GOT3 (cell line): ENCODE data around the gene MED12L.
A peak's percentile ranks its signal among the peaks of the same experiment; 100 is the strongest.

ENCODE experiments used
- DNase-seq: peaks from one replicate; lab custom pipeline; 2025; ENCODE audit warnings: mixed read lengths; lab: John Stamatoyannopoulos, UW

MED12L gene

DNA sequence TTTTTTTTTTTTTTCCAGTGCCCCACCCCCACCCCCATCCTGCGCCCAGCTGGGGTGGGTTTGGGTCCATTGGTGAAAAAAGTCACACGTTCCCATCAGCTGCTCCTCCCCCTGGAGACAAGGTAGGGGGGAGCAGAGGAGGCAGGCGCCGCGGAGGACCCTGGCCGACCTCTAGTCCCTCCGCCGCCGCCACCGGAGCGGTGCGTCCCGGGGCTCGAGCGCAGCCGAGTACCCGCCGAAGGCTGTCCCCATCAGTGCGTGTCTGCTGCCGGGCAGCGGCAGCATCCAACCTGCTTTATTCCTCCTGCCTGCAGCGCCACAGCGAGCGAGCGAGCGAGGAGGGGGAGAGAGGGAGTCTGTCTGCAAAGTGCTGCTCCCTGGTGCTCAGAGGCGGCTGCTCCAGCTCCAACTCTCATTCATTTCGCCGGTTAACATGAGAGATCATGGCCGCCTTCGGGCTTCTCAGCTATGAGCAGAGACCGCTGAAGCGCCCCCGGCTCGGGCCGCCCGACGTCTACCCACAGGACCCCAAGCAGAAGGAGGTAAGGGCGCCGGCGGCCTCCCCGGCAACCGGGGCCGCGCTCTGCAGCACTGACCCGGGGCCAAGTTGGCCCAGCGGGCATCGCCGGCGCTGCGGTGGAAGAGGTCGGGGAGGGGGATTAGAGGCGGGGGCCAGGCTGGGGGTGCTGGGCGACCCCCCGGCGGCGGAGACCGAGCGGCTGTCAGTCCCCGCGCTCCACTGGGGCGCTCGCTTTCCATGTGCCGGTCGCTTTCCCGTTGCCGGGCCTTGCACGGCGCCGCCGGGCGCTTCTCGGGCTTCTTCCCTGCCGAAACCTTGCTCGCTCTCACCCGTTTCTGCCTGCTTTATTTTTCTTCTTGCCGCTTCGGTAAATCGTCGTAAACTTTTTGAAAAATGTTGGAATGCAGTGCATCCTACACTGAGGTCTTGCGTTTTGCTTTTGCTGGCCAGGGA, 1.3 kb downstream of the MED12L start:
- peak; percentile 27 for DNase-seq

DNA sequence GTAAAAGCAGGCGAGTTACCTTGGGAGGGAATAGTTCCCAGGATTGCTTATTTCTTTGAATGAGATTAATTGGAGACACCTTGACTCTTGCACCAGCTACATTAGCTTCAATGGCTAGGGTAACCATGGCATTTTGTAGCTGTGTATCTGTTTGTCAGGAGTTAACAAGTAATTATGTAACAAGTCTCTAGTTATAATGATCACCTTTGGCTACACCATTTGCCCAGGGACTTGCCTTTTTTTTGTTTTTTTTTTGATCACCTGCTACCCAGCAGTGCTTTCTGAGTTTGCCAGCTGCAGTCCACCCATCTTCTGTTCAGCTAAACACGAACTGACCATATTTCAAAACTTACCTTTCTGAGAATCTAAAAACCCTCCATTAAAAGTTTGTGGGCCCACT, 2.2 kb downstream of the MED12L start:
- DNase-seq = no peak

DNA sequence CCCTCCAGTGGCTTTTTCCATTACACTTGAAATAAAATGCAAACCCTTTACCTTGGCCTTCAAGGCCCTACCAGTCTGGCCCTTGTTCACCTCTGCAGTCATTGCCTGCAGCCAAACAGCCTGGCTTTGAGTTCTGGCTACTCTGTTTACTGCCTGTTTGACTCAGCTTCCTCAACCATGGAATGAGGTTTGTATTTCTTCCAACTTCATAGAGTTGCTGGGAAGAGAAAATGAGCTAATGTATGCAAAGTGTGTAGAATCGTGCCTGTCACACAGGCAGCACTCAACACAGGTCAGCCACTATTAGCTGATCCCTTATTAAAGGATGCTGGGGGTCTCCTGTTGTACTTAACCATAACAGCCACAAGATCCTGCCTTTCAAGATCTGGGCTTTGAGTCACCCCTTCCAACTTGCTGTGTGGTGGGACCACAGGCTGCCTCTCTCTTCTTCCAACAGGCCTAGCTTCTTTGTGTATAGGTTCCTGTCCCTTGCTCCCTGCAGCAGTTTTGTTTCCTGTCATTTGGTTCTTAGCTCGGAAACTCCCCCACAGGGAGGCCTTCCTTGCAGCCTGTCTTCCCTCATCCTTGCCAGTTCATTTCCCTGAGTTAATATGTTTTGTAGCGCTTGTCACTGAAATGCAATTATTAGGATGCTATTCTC, 6.4 kb downstream of the MED12L start:
- no peak for DNase-seq

DNA sequence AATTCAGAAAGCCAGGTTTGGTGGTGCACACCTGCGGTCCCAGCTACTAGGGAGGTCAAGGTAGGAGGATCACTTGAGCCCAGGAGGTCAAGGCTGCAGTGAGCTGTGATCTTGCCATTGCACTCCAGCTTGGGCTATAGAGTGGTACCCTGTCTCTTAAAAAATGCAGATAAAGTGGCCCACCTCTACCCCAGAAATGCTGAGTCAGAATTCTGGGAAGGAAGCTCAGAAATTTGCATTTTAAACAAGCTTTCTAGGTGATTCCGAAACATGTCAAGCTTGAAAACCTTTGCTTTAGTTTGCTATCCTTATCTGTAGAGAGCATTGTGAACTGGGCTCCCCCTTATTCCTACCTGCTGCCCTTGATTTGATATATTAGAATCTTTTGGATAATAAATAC, 7.7 kb downstream of the MED12L start:
- no peak for DNase-seq

DNA sequence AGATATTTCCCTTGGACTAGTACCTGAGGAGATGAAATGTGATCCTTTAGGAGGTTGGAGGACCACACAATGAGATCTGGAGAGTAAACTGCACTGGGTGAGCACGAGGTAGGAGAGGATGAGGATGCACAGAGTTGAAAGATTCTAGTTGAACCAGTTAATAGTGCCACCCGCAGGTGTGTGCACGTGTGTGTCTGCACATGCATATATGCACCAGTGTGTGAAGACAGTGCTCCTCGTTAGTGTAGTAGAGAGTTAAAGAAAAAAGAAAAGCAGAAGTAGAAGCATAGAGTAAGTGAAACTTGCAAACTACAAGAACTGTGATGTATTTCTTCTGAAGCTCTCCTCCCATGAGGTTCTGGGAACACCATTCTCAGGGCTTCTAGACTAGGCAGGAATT, 8.4 kb downstream of the MED12L start:
- DNase-seq = no peak

DNA sequence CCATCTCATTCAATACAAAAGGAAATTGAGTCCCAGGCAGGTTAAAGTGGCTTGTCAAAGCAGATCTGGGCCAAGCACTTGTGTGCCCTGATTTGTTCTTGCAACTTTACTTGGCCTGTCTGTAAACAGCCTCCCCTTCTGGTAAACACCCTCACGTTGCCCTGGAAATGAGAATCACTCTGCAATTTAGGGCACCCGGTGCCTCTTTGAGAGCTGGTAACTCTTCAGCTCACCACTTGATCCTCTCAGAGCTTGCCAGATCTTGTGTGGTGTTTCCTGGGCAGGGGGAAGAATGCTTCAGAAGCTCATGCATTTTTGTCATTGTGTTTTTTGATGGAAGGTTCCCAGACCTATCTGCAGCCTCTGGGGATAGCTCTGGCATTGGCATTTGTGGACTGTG, 11.3 kb downstream of the MED12L start:
- DNase-seq = no peak

DNA sequence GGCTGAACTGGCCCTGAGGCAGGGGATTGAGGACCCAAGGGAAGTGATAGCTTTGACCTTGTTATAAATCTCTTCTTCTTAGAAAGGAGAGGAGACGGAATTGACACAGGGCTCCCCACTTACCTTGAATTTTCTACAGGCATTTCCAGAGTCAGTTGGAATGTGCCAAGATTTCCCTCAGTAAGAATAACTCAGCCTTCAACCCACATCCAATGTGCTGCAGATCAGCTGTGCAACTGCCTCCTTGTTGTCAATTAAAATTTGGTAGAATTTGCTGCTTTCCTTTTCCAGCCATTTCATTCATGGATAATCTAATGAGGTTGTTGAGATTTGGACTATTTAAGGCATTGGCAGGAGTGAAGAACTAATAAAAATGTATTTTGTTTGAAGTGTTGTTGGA, 14.6 kb downstream of the MED12L start:
- DNase-seq = no peak

DNA sequence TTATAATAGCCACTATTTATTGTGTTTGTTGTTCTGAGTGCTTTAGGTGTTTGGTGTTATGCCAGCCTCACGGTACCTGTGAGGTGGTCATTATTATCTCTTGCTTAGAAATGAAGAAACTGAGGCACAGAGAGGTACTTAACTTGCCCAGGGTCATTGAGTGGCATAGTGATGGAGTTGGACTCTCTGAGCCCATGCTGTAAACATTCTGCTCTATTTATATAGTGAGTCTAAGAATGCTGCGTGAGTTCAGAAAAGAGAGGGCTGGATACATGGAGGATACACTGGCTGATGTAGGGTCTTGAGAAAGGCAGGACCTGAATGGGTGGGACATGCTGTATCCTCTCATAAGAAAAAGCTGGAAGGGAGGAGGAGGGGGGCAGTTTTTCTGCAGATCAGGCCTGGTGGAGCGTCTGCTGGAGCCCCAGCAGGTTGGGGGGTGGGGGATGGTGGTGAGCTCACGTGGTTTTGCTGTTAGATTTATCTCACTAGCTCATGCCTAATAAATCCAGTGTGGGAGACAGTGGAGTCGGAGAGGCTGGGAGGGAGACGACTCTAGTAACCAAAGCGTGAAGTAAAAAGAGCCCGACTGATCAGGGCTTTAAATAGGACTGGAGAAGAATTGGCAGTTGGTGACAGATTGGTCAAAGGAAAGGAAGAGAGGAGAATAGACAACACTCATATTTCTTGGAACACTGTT, 16.0 kb downstream of the MED12L start:
- DNase-seq = no peak

DNA sequence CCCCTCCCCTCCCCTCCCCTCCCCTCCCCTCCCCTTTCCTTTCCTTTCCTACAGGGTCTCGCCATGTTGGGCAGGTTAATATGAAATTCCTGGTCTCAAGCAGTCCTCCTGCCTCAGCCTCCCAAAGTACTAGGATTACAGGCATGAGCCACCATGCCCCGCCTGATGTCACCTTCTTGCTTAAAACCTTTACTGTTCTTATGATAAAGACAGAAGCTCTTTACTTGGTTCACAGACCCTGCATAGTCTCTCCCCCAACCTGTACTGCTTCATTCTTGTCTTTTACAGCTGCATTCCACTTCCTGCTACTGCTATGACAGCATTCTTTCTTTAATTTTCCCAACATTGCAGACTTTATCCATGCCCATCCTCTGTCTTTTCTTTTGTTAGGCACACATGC, 20.8 kb downstream of the MED12L start:
- no peak for DNase-seq

DNA sequence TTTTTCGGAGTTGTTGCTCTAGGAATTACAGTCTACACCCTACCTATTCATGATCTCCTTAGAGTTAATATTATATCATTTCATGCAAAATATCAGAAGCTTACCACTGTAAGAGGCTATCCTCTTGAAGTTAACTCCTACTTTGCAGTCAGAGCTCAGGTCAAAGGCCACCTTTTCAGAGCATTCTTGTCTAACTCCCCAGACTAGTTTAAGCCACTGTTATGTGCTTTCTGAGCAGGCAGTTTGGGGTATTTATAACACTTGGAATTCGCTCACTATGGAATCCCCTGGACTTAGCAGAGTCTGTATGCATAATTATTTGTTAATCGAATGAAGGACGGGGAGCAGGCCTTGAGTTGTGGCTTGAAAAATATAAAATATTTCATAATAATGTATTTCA, 21.7 kb downstream of the MED12L start:
- no peak for DNase-seq

DNA sequence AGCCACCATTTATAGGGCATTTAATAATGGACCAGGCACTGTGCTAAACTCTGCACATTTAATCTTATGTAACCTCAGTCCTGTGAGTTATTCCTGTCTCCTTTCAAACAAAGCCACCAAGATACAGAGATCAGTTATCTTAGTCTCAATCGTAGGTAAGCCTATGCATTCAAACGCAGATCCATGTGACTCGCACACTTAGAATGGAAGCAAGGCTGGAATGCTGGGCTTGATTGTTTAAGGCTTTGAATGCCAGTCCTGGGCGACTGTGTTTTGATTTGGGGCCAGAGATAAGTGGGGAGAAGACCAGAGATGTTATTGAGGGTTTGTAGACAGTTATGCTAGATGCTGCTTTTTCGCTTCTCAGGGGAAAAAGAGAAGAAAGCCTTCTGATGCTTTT, 22.2 kb downstream of the MED12L start:
- no peak for DNase-seq

DNA sequence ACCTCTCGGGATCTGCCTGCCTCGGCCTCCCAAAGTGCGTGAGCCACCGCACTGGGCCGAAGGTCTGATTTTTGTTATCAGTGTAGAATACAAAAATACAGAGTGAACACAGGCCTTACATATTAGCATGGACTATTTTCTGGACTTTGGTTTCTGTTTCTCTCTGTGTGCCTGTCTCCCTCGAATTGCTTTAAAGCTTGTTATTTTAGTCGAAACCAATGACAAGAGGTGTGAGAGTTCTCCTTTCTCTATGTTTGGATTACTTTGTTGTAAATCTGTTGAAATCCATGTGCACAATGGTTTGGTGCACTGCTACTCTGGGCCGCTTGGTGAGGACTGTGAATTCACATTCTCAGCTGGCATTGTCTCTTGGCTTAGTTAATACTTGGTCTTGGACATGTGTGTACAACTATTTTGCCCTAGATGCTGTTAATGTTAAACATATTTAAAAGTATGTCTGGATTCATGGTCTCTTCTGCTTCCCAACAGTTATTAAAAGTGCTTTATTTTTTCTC, 23.9 kb downstream of the MED12L start:
- DNase-seq = no peak

DNA sequence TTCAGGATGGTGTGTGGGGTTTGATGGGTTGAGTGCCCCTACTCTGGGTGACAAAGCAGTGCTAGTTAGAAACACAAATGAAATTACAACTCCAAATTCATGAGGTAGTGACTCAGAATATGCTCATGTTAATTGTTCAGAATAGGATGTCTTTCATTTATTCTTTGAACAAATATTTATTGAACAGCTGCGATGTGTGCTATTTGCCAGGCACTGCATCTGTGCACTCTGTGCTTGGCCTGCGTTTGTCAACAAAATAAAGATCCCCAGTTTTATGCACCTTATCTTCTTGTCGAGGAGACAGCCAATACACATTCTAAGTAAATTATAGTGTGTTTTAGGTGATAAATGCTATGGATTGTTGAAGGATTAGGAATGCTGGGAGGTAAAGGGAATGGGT, 27.3 kb downstream of the MED12L start:
- no peak for DNase-seq

DNA sequence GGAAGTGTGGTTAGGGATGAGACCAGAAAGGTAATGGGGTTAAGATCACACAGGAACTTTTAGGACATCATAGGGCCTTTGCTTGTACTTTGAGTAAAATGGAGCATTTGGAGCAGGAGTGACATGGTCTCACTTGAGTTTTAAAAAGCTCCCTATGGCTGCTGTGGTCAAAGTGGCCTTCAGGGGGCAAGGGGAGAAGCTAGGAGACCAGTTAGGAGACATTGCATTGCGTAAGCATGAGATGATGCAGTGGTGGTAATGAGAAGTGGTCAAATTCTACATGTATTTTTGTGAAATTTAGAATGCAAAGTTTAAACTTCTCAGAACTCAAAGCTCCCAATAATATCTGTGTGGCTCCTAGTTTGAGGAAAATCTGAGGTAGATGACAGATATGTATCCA, 27.9 kb downstream of the MED12L start:
- DNase-seq = no peak

DNA sequence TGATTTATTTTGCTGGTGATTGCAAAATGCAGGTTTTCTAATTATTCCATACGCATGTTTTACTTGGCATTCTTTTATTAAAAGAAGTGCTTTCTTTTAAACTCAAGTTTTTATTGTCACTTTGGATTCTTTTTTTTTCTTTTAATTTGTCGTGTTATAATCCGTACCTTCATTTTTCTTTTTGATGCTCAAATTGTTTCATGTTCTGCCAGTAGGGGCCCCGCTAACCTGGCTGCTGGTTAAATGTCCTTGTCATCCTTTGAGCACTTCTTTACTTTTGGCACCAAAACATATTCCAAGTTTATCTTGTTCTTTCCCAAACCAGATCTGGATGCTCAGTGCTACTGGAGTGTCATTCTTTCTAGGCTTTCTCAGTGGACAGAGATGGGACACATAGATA, 31.6 kb downstream of the MED12L start:
- DNase-seq = no peak

DNA sequence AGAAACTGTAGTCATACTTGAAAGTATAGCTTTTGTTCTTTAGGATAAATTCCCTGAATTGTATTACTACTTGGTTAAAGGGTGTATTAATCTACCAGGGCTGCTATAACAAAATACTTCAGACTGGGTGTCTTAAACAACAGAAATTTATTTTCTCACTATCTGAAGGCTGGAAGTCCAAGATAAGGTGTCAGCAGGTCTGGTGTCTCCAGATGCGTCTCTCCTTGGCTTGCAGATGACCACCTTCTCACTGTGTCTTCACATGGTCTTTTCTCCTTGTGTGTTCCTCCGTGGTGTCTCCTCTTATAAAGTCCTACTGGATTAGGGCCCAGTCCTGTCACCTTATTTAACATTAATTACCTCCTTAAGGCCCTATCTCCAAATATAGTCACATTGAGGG, 33.7 kb downstream of the MED12L start:
- no peak for DNase-seq

DNA sequence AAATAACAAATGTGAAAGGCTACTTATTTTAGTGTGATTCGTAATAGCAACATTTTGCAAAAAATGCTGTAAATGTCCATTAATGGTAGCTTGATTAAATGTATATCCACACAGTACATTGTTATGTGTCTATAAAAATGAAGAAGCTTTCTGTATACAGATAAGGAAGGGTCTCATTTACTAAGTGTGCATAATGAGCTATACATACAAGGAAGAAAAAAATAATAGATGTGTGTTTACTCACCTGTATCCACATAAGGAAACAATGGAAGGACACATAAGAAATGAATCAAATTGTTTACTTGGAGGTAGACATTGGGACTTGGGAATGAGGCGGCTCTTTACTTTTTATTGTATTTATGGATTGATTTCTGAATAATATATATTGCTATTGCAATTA, 34.9 kb downstream of the MED12L start:
- DNase-seq = no peak

DNA sequence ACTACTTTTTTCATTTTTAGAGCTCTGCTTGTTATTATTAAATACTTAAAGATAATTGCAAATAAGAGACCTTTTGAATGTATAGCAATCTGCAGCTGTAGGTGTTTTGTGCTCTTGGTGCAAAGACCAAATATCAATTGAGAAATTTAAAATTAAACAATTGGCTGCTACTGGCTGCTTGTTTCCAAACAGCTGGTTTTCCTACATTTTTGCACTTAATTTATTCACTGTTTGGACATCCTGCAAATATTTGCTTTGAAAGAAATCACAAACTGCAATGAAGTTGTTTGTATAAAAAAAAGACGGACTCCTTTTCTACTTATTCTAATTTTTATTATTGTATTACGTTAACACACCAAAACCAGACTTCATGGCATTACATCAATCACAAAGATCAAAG, 35.6 kb downstream of the MED12L start:
- no peak for DNase-seq

DNA sequence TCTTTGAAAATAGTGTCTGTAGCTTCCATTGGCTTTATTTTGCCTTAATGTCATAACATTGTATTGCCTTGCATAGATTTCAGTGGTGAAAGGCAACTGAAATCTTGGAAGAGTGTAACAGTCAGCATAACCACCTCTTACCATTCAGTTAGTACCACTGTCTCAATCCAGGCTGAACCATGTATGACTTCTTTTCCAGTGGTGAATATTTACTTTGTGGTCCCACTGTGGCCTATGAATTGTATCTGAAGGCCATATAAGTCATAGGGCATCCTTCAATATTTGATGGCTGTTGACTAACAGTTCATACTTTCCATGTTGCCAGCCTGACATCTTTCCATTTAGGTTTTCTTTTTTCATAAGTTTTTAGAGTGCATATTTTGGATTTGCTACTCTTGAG, 38.4 kb downstream of the MED12L start:
- no peak for DNase-seq

DNA sequence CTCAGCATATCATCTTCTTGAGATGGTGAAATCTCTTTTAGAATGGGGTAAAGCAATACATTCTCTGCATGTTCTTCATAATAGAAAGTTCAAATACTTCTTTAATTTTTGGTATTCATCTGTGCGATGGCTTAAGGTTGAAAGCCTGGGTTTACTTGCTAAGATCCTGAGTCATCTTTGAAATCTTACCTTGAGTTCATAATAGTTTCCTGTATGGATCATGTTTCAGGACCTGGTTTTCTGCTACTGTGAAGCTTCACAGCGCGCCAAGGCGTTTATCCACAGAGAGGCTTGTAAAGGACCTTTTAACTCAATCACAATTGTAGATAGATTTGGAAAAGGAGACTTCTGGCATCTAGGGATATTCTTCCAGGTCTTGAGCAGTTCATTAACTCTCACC, 39.0 kb downstream of the MED12L start:
- no peak for DNase-seq

DNA sequence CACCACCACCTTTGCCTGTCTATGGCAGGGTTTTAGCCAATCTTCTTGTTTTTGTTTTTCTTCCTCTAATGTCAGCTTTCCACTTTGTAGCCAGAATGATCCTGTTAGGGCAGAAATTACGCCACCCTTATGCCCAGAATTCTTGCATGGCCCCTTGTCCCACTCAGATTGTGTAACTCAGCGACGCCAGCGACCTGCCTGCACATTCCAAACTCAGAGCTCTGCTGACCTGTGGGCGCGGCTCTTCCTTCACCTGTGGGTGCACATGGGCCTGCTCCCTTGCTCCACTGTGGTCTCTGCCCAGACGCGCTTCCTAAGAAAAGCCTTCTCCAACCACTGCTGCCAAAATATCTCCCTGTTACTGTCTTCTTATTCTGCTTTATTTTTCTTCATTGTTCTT, 45.0 kb downstream of the MED12L start:
- DNase-seq = no peak

DNA sequence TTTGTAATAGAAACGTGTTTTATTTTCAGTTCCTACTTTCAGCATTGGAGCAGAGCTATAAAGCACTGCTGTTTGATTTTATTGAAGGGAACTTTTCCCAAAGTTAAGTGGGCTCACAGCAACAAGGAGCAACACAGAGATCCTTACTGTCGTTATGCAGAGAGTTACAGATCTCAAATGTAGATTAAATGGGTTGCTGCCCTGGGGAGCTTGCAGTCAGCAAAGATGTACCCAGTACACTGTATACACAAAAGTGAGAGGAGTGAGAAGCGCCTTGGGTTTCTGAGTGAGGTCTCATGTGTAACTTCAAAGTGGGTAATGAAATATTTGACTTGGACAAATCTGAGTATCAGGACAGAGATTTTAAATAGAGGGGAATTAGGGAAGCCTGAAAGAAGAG, 47.7 kb downstream of the MED12L start:
- DNase-seq = no peak
